NCI-H2171 (cell line): Measurements from ENCODE around the gene HS3ST4.

ENCODE experiments used
- DNase-seq: peaks from one replicate; lab custom pipeline; 2025; lab: John Stamatoyannopoulos, UW

Gene HS3ST4

GRCh38 chr16:25827709-25828108 is 135.9 kb downstream of the HS3ST4 start:
- DNase-seq, result no peak

- DNase-seq, result no peak
These were observed 136.8 kb downstream of the HS3ST4 start for GRCh38 chr16:25828510-25828909.

- DNase-seq, result no peak
These were observed 140.5 kb downstream of the HS3ST4 start for GRCh38 chr16:25832291-25832690.

- no peak for DNase-seq
These were observed 142.3 kb downstream of the HS3ST4 start for GRCh38 chr16:25834101-25834500.

DNA sequence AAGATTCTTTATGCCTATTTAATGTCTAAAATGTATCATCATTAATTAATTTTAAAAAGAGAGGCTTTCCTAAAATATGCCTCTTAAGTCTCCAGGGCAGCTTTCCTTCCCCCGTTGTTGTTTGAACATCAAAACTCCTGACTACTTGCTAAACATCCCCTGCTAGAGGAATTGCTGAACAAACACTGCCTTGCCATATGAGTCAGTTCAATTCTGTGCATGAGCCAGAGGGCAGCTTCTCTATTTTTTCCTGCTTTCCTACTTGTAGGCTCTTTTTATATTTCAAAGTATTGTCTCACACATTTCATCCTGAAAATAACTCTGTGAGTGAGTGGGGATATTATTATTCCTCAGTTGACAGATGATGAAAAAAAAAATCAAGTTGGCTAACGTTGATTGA is 143.4 kb downstream of the HS3ST4 start:
- no peak for DNase-seq

DNA sequence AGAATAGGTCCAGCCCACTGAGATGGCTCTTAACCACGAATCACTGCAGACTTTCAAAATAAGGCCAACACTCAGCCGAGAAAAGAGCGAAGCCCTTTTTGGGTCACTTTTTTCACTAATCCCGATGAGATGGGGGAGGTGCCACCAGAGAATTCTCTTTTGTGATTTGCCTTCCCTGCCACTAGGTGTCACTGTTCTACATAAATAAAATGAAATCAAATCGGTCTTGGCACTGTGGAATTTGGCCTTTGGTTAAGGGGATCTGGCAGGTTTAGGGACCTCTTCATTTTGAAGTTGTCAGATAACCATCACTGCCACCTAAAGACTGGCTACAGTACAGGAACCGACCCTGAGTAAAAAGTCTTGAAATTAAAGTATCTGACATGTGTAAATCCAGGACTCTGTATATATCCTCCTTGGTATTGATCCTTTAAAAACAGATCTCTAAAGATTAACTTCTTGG is 147.0 kb downstream of the HS3ST4 start:
- peak; percentile 38 for DNase-seq

- DNase-seq, result no peak
These were observed 150.0 kb downstream of the HS3ST4 start for GRCh38 chr16:25841761-25842160.

GRCh38 chr16:25845901-25846300 is 154.1 kb downstream of the HS3ST4 start:
- no peak for DNase-seq

- no peak for DNase-seq
These were observed 162.4 kb downstream of the HS3ST4 start for GRCh38 chr16:25854141-25854540.

- no peak for DNase-seq
These were observed 163.3 kb downstream of the HS3ST4 start for GRCh38 chr16:25855063-25855462.

GRCh38 chr16:25855818-25856217 is 164.1 kb downstream of the HS3ST4 start:
- no peak for DNase-seq

DNA sequence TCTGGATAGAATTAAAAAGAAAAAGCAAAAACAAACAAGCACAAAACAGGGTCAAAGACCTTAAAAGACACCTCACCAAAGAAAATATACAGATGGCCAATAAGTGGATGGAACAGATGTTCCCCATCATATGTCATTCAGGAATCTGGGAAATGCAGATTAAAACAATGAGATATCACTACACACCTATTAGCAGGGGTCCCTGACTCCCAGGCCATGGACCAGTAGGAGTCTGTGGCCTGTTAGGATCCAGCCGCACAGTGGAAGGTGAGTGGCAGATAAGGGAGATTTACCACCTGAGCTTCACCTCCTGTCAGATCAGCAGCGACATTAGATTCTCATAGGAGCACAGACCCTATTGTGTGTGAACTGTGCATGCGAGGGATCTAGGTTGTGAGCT is 167.9 kb downstream of the HS3ST4 start:
- no peak for DNase-seq

DNA sequence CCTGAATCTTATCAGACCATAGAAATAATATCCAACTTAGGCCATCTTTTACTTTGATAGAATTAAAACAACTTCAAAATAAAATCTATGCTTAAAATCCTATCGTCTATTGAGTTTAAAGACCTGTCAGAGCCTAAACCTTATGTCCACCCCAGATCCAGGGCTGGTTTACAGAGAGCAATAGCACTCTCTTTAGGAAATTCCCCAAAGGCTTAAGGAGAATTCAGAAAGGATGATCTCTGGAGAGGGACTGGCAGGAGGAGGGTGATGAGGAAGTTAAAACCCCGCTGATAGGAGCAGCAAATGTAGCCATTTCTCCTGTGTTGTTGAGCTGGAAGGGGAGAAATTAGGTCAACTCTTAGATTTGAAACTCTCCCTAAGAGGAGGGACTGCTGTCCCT is 175.3 kb downstream of the HS3ST4 start:
- no peak for DNase-seq

DNA sequence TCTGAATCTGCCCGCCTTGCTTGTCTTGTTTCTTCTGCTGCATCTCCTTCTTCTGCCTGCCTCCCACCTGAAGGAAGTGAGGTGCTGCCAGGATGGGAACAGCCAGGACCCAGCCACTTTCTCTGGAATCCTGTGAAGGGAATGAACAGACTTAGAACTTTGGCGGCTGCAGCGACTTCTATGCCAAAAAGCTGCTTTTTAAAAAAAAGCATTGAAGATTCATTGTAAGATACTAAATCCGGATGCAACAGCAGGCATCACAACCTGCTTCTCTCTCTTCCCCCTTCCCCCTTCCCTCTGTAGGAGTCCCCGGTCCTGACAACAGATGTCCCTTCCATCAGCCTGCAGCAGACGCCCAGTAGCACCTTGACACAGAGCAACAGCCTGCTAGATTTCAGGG is 176.3 kb downstream of the HS3ST4 start:
- DNase-seq, result no peak

GRCh38 chr16:25868706-25869370 is 177.1 kb downstream of the HS3ST4 start:
- no peak for DNase-seq

DNA sequence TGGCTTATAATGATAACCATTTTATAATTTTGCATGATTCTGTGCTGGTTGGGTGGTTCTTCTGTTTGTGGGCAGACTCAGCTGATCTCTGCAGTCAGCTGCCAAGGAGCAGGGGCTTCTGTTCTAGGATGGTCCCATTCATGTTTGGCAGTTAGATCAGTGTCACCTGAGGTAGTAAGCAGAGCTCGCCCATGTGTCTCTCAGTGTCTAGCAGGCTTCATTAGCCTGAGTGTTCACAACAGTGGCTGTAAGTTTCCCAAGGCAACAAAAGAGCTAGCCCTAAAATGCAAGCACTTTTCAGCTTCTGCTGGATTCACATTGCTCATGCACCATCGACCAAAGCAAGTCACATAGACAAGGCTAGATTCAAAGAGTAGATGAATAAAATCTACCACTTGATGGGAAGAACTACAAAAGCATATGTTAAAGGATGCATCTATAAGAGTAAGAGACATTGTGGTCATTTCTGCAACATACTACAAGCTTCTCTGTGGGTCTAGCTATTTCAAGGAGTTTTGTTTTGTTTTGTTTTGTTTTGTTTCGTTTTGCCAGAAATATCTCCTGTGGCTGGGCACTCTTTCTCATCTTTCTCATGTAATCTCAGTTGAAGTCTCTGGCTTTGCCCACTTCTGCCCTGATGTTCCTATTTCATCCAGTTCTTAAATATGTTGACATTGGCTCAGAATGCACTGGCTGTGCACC is 180.8 kb downstream of the HS3ST4 start:
- DNase-seq, result no peak

DNA sequence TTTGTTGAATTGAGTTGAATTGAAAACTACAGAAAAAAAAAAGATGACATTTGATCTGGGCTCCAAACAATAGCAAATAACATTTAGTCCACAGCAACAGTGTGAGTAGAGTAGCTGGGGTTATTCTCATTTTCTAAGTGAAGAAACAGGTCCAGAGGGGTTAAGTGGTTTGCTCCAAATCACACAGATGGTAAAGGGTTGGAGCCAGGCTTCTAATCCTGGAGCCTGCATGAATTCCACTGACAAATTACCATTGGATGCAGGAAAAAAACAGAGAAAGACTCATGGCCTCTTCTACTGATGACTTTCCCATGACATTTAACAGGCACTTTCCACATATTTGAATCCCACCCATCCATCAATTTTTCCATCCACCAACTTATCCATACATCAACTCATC is 182.4 kb downstream of the HS3ST4 start:
- no peak for DNase-seq

DNA sequence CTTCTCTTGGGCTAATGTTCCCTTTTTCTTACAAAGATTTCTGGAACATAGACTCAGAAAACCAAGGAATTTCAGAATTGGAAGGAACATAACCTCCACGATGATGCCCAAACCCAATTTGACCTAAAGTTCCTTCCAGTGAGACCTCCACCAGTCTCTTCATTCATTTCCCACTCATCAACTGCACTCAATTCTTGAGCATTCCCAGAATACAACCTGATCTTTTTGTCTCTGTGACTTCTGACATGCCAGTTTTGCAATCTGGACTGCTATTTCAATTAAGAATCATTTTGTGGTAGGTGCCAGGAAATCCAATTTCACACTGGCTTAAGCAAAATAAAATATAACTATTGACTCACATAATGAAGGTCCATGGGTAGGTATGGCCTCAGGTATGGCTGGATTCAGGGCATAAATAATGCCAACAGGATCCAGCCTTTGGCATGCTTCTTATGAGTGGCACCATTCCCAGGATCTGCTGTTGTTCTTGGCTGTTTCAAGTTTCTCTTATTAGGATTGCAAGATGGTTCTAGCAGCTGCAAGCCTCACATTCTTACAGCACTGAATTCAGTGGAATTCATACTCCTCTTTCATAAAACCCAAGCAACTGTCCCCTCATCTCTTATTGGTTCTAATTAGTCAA is 184.3 kb downstream of the HS3ST4 start:
- no peak for DNase-seq

DNA sequence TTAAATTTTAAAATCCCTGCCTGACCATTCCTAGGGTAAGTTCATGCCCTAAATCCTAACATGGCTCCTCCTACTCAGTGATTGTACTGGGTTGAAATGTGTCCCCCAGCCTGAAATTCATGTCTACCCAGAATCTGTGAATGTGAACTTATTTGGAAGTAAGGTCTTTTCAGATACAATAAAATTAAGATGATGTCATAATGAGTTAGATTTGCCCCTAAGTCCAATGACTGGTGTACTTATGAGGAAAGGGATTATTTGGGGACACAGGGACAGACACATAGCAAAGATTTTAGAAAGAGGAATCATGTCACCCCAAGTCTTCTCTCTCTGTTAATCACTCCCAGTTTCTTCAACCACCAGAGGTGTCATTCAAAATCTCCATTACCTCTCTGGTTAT is 185.3 kb downstream of the HS3ST4 start:
- no peak for DNase-seq

DNA sequence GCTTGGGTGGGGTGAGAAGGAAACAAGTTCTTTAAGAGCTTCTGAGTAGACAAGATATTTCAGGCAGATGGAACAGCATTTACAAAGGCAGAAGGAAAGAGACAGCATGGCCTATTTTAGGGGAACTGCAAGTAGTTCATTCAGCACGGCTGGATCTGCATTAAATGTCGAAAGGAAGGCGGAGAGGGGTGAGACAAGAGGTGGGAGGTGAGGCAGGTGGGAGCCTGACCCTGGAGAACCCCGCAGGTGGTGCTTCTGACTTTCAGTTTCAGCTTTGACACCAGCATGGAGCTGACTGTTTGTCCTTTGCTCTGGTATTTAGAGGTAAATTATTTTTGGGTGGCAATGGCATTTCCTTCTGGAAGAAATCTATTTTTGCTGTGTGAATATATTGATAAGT is 194.8 kb downstream of the HS3ST4 start:
- DNase-seq, result no peak

DNA sequence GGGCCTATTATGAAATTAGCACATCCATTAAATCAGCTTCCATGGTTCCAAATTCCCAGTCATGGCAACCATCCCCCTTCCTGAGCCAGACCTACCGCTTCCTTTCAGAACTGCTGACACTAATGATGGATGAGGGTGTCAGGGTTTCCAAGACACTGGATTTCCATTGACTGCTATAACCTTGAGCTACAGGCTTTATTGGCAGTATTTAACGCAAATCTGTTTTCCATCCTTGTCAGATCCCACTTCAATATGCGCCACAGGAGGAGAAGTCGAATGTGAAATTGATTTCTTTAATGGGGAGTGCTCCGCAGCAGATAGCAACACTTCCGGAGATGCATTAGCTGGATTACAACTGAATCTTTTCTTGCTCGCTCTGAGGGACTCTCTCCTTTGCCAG is 197.1 kb downstream of the HS3ST4 start:
- no peak for DNase-seq

DNA sequence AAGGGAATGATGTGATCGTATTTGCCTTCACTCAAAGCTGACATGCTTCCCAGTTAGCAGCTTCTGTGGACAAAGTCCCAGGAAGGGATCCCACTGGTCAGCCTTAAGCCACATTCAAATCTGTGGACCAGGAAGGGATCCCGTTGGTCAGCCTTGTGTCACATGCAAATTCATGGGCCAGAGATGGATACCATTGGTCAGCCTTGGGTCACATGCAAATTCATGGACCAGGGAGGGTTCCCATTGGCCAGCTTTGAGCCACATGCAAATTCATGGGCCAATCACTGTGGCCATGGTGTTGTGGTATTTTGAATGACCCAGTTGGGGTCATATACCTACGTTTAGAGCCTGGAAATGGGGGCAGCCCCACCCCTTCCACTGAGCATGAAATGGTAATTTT is 201.6 kb downstream of the HS3ST4 start:
- DNase-seq, result no peak

DNA sequence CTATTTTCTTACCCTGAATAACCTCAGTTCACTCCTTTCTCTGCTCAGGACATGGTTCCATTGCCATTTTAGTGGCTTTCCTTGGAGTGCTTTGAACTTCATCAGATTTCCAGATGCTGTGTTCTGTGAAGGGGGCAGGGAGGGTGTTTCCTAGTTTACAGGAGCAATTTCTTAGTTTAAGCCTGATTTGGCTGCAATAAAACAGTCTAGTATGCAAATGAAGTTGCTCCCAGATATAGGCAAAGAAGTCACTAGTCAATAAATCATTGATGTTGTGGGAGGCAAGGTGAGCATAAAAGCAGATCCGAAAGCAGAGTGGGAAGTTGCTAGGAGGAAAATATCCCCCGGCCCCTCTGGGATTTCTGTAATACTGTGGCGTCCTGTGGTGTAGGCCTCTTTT is 202.3 kb downstream of the HS3ST4 start:
- no peak for DNase-seq
